ENCODE measurements around the gene SYT7.

- TF ChIP-seq CTCF (IDR thresholded peaks at IDR 0.05) (no peak), EP300 (IDR thresholded peaks at IDR 0.05) (no peak)
Measured at GRCh38 chr11:61480994-61481335, 99.9 kb downstream of the SYT7 start.
